IMR-90 (cell line): ENCODE data around the gene FAM83C. TPM values are rescaled to one million over a fixed set of nuclear protein-coding genes. Genes with fewer than 3 reads are reported as not detected.

Experiments
- ATAC-seq: fragments of 200-7000 bp; cut with Tn5 transposase; 2 replicates; pipeline ENCODE4 v1.9.1; 2020; ENCODE audit warnings: low read depth, mild to moderate bottlenecking, moderate library complexity
- BruUV-seq: library from RNA; stranded (reverse); fragments of 400-500 nt; replicated peaks from 2 replicates; lab custom pipeline; 2021; lab: Mats Ljungman, UMichigan
- CTCF ChIA-PET: fragments of 300-600 bp; formaldehyde crosslinking; extraction: SDS; loops from one replicate; lab custom pipeline; 2021; ENCODE audit warnings: antibody characterized with exemption; lab: Yijun Ruan, JAX
- POLR2A ChIA-PET: fragments of 300-600 bp; sonication (Branson Sonifier 250); formaldehyde crosslinking; loops from one replicate; lab custom pipeline; 2022; ENCODE audit warnings: antibody characterized with exemption; ENCODE audit not compliant: unreplicated experiment; lab: Charles Lee
- DNase-seq: peaks from one replicate; pipeline ENCODE4 v3.0.0; 2013
- H2AFZ ChIP-seq: replicated peaks from 2 replicates; pipeline ENCODE3; 2013; ENCODE audit warnings: low read length, mild to moderate bottlenecking; ENCODE audit not compliant: poor library complexity
- H2AK5ac ChIP-seq: 2 replicates; pipeline ENCODE4 v1.6.1; 2013; ENCODE audit warnings: low read depth, low read length, inconsistent platforms
- H2AK9ac ChIP-seq: replicated peaks from 2 replicates; pipeline ENCODE3; 2013; ENCODE audit warnings: mild to moderate bottlenecking, low read depth, low read length, moderate library complexity; ENCODE audit not compliant: poor library complexity
- H2BK120ac ChIP-seq: 2 replicates; pipeline ENCODE4 v1.6.1; 2013; ENCODE audit warnings: low read depth, low read length, inconsistent platforms
- H2BK15ac ChIP-seq: 3 replicates; pipeline ENCODE4 v1.6.1; 2013; ENCODE audit warnings: low read depth, low read length, inconsistent platforms
- H2BK20ac ChIP-seq: 2 replicates; pipeline ENCODE4 v1.6.1; 2013; ENCODE audit warnings: low read depth, mild to moderate bottlenecking, inconsistent platforms, low read length, moderate library complexity
- H2BK5ac ChIP-seq: 2 replicates; pipeline ENCODE4 v1.6.1; 2013; ENCODE audit warnings: mild to moderate bottlenecking, low read depth, low read length, inconsistent platforms; ENCODE audit not compliant: poor library complexity, severe bottlenecking
- H3K14ac ChIP-seq: replicated peaks from 2 replicates; pipeline ENCODE4 v1.6.1; 2013; ENCODE audit warnings: low read depth, low read length, inconsistent platforms
- H3K18ac ChIP-seq: 2 replicates; pipeline ENCODE4 v1.6.1; 2013; ENCODE audit warnings: low read depth, low read length, control low read depth
- H3K23ac ChIP-seq: 2 replicates; pipeline ENCODE4 v1.6.1; 2013; ENCODE audit warnings: low read depth, low read length, inconsistent platforms
- H3K27ac ChIP-seq: 2 replicates; pipeline ENCODE4 v1.5.1; 2013; ENCODE audit warnings: mild to moderate bottlenecking, control low read depth, low read length; ENCODE audit not compliant: insufficient read depth
- H3K27me3 ChIP-seq: 2 replicates; pipeline ENCODE4 v1.6.1; 2013; ENCODE audit warnings: low read length; ENCODE audit not compliant: control insufficient read depth, insufficient read depth
- H3K36me3 ChIP-seq: 2 replicates; pipeline ENCODE4 v1.6.1; 2013; ENCODE audit warnings: low read length, mixed read lengths; ENCODE audit not compliant: control insufficient read depth, insufficient read depth
- H3K4ac ChIP-seq: 2 replicates; pipeline ENCODE4 v1.6.1; 2013; ENCODE audit warnings: low read depth, low read length, inconsistent platforms
- H3K4me1 ChIP-seq: 2 replicates; pipeline ENCODE4 v1.6.1; 2013; ENCODE audit warnings: low read length, mixed read lengths; ENCODE audit not compliant: control insufficient read depth, insufficient read depth
- H3K4me2 ChIP-seq: 2 replicates; pipeline ENCODE4 v1.6.1; 2013; ENCODE audit warnings: low read depth, mild to moderate bottlenecking, control low read depth, low read length, moderate library complexity
- H3K4me3 ChIP-seq: 2 replicates; pipeline ENCODE4 v1.5.1; 2013; ENCODE audit warnings: low read depth, mild to moderate bottlenecking, control low read depth, low read length, moderate library complexity; ENCODE audit not compliant: insufficient read depth
- H3K56ac ChIP-seq: 2 replicates; pipeline ENCODE4 v1.6.1; 2013; ENCODE audit warnings: low read length, inconsistent platforms; ENCODE audit not compliant: insufficient read depth; ENCODE audit errors: extremely low read depth
- H3K79me1 ChIP-seq, 2 experiments: 2 replicates each; pipeline ENCODE4 v1.6.1; 2013; ENCODE audit warnings: low read length in 2 of 2, inconsistent platforms in 1 of 2, low read depth in 1 of 2
- H3K9ac ChIP-seq: 2 replicates; pipeline ENCODE4 v1.6.1; 2013; ENCODE audit warnings: low read depth, low read length, control low read depth
- H3K9me1 ChIP-seq: 2 replicates; pipeline ENCODE4 v1.6.1; 2013; ENCODE audit warnings: low read length, inconsistent platforms; ENCODE audit not compliant: insufficient read depth
- H3K9me3 ChIP-seq: 2 replicates; pipeline ENCODE4 v1.6.1; 2013; ENCODE audit warnings: low read length; ENCODE audit not compliant: control insufficient read depth, insufficient read depth
- H4K20me1 ChIP-seq: 2 replicates; pipeline ENCODE4 v1.6.1; 2013; ENCODE audit warnings: low read length, inconsistent platforms; ENCODE audit not compliant: insufficient read depth
- H4K5ac ChIP-seq: 2 replicates; pipeline ENCODE4 v1.6.1; 2013; ENCODE audit warnings: mild to moderate bottlenecking, low read depth, low read length, control low read depth
- H4K8ac ChIP-seq, 2 experiments: 2 replicates each; pipeline ENCODE4 v1.6.1; 2013; ENCODE audit warnings: low read depth in 2 of 2, low read length in 2 of 2, control low read depth in 1 of 2, inconsistent platforms in 1 of 2
- H4K91ac ChIP-seq: 2 replicates; pipeline ENCODE4 v1.6.1; 2013; ENCODE audit warnings: low read depth, low read length, inconsistent platforms; ENCODE audit not compliant: insufficient read depth
- BHLHE40 ChIP-seq: fragments of 150-350 bp; IDR thresholded peaks from 2 replicates; pipeline ENCODE4 v1.6.1; 2016; ENCODE audit warnings: mild to moderate bottlenecking, low read depth, low read length
- CHD1 ChIP-seq: IDR thresholded peaks from 2 replicates; pipeline ENCODE4 v1.6.1; 2012; ENCODE audit warnings: low read depth, low read length, improper control_type of control experiment
- FOS ChIP-seq: fragments of 150-350 bp; IDR thresholded peaks from 2 replicates; pipeline ENCODE4 v1.6.1; 2016; ENCODE audit warnings: low read depth, low read length
- MAFK ChIP-seq: IDR thresholded peaks from 2 replicates; pipeline ENCODE4 v1.6.1; 2012; ENCODE audit warnings: low read depth, low read length, improper control_type of control experiment
- MAZ ChIP-seq: IDR thresholded peaks from 2 replicates; pipeline ENCODE4 v1.6.1; 2012; ENCODE audit warnings: low read depth, mild to moderate bottlenecking, low read length, improper control_type of control experiment, moderate library complexity, borderline replicate concordance
- NFE2L2 ChIP-seq: fragments of 150-350 bp; IDR thresholded peaks from 2 replicates; pipeline ENCODE4 v1.6.1; 2016; ENCODE audit warnings: low read depth, mild to moderate bottlenecking, low read length
- USF2 ChIP-seq: fragments of 150-350 bp; IDR thresholded peaks from 2 replicates; pipeline ENCODE4 v1.6.1; 2017; ENCODE audit warnings: mild to moderate bottlenecking, antibody characterized with exemption, low read length, low read depth
- WGBS, 2 experiments: methylation state at CpG; one replicate each; pipeline versions ENCODE4 v1.1.5 to v1.1.7; 2013; ENCODE audit warnings: missing lambda C conversion rate in 2 of 2; ENCODE audit not compliant: insufficient read length in 1 of 2; ENCODE audit errors: extremely low coverage in 2 of 2; 5-methylcytosine and 5-hydroxymethylcytosine counted together
- dilution Hi-C: fragments of 300-500 bp; cut with HindIII; formaldehyde crosslinking; loops from one replicate; pipeline ENCODE4 v1.14.3; 2018; ENCODE audit warnings: low sequenced_read_pairs; ENCODE audit not compliant: unreplicated experiment
- in situ Hi-C: fragments of 300-500 bp; cut with MboI; formaldehyde crosslinking; loops from 3 replicates; pipeline ENCODE4 v1.14.3; 2019; ENCODE audit warnings: low sequenced_read_pairs, inconsistent platforms, mixed read lengths
- intact Hi-C: fragments of 100-400 bp; cut with micrococcal nuclease; formaldehyde crosslinking; loops from 2 replicates; pipeline ENCODE4 v1.10.0; 2022
- polyA plus RNA-seq, 3 experiments: library from polyadenylated mRNA; depleted of rRNA; stranded (reverse); fragments of >200 nt; gene quantifications; 2 replicates each; pipeline ENCODE4 v1.2.3, GENCODE V29; 2012; ENCODE audit warnings: low replicate concordance in 1 of 3
- total RNA-seq: library from RNA; depleted of rRNA; stranded (reverse); fragments of >200 nt; gene quantifications from 2 replicates; pipeline ENCODE4 v1.2.3, GENCODE V29; 2012

The FAM83C gene
- total and polyA plus RNA-seq, 2 of the 4 experiments (the other 2 are of a cell fraction), result 0.02 TPM; not detected in 1

- POLR2A ChIA-PET, result interaction anchor here (0.6 kb wide), 1 partner anchor 27 kb away, joined by 4 read pairs; the partner anchor contains the start of gene EIF6
- dilution Hi-C loops (no loop called here), intact Hi-C loops (no loop called here), in situ Hi-C loops (no loop called here)
- H2BK20ac ChIP-seq, result peak overlapping the region; percentile 98
- H3K4me1 ChIP-seq, result peaks cover 41% of the 10 kb centered on the region
- H3K23ac ChIP-seq, result peak overlapping the region; percentile 61; the same call in 1 of the 2 replicates
- peaks cover 0 to 56% of the 10 kb centered on the region in 2 experiments; a peak in 2 of 4 replicates for H3K79me1 ChIP-seq
- H3K27me3 ChIP-seq, result no peaks in the 10 kb centered on the region
- peak overlapping the region; percentile 99 for H2BK120ac ChIP-seq
- H2BK5ac ChIP-seq, result peak overlapping the region; percentile 83
- peak overlapping the region; percentile 82; the same call in 1 of the 2 replicates for H3K27ac ChIP-seq
- peak; percentile 77 for DNase-seq
- H3K14ac ChIP-seq, result peak overlapping the region; percentile 92; the same call in 1 of the 2 replicates
- no peak overlapping the region for H3K4me2 ChIP-seq
- H2AK5ac ChIP-seq, result peak overlapping the region; percentile 80; the same call in 1 of the 2 replicates
- H4K8ac ChIP-seq, result peak overlapping the region; percentile 50 to 88
- H4K91ac ChIP-seq, result peak overlapping the region; percentile 98
- peak overlapping the region; percentile 68; the same call in 1 of the 2 replicates for H3K18ac ChIP-seq
- no peak overlapping the region for H2AFZ ChIP-seq
- H4K5ac ChIP-seq, result peak overlapping the region; percentile 4; the same call in 1 of the 2 replicates
- ATAC-seq, result no peak
- BruUV-seq, result no TSS peak
- no peak overlapping the region for H3K4me3 ChIP-seq
- CTCF ChIA-PET, result interaction anchor here (1.4 kb wide), 1 partner anchor 128 kb away, joined by 3 read pairs; no protein-coding TSS in a partner anchor
- H3K9me3 ChIP-seq, result no peaks in the 10 kb centered on the region
- no peak for TF ChIP-seq CHD1
- TF ChIP-seq MAFK, result peak; percentile 76
- TF ChIP-seq FOS, result 0 out of 2 replicates have a peak, but pooled peaks have one; percentile 7
- no peak for TF ChIP-seq MAZ
- peak; percentile 95 for TF ChIP-seq BHLHE40
- TF ChIP-seq NFE2L2, result 0 out of 2 replicates have a peak, but pooled peaks have one; percentile 24
- peak; percentile 89 for TF ChIP-seq USF2
- H3K4ac ChIP-seq, result peak overlapping the region; percentile 98
- no peak overlapping the region for H3K9ac ChIP-seq
- H2BK15ac ChIP-seq, result peak overlapping the region; percentile 99
- no peak overlapping the region for H2AK9ac ChIP-seq
- H3K9me1 ChIP-seq, result peaks cover 49% of the 10 kb centered on the region
- H3K56ac ChIP-seq, result peak overlapping the region; percentile 86; the same call in 1 of the 2 replicates
- H3K36me3 ChIP-seq, result no peaks in the 10 kb centered on the region
- 57% methylated on average over 2 of the region's 2 CpGs; no CpG with 5 or more reads in 1 of the 2 experiments for WGBS, 2 experiments
- H4K20me1 ChIP-seq, result no peaks in the 10 kb centered on the region
Observed at GRCh38 chr20:35311409-35311808, 19.2 kb upstream of the FAM83C start.
